ENCODE measurements around the gene SIRT5.

DNA sequence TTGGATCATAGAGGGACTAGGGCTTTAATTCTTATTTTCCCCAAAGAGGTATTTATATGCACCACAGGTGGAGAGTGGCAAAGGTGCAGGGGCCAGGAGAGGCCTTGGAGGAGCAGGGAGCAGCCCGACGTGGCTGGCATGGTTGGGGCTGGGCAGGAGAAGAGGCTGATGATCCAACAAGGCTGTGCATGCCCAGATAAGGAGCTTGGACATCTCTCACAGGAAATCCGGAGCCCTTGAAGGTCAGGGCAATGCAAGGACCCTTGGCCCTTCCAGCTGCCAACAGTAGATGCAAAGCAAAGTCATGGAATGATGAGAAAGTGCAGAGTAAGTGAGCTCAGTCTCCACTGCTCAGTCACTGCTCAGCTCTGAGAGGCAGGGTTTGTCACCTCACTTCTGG, 39.9 kb upstream of the SIRT5 start:
- TF ChIP-seq, protein P1, sequence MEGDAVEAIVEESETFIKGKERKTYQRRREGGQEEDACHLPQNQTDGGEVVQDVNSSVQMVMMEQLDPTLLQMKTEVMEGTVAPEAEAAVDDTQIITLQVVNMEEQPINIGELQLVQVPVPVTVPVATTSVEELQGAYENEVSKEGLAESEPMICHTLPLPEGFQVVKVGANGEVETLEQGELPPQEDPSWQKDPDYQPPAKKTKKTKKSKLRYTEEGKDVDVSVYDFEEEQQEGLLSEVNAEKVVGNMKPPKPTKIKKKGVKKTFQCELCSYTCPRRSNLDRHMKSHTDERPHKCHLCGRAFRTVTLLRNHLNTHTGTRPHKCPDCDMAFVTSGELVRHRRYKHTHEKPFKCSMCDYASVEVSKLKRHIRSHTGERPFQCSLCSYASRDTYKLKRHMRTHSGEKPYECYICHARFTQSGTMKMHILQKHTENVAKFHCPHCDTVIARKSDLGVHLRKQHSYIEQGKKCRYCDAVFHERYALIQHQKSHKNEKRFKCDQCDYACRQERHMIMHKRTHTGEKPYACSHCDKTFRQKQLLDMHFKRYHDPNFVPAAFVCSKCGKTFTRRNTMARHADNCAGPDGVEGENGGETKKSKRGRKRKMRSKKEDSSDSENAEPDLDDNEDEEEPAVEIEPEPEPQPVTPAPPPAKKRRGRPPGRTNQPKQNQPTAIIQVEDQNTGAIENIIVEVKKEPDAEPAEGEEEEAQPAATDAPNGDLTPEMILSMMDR (IDR thresholded peaks at IDR 0.05): no peak
- TF ChIP-seq POLR2A (IDR thresholded peaks at IDR 0.05): no peak
- TF ChIP-seq POLR2AphosphoS5 (IDR thresholded peaks at IDR 0.05): no peak
